Measurements from ENCODE around the gene CABLES2. TPM values are rescaled to one million over a fixed set of nuclear protein-coding genes. Genes with fewer than 3 reads are reported as not detected.
A peak's percentile ranks its signal among the peaks of the same experiment; 100 is the strongest.

The CABLES2 gene
- total and polyA plus RNA-seq, 9 of the 15 experiments (the other 6 are each of a cell fraction or from before 2014, with no cell fraction given) = 0.46 to 4.2 (median 1.6) TPM

DNA sequence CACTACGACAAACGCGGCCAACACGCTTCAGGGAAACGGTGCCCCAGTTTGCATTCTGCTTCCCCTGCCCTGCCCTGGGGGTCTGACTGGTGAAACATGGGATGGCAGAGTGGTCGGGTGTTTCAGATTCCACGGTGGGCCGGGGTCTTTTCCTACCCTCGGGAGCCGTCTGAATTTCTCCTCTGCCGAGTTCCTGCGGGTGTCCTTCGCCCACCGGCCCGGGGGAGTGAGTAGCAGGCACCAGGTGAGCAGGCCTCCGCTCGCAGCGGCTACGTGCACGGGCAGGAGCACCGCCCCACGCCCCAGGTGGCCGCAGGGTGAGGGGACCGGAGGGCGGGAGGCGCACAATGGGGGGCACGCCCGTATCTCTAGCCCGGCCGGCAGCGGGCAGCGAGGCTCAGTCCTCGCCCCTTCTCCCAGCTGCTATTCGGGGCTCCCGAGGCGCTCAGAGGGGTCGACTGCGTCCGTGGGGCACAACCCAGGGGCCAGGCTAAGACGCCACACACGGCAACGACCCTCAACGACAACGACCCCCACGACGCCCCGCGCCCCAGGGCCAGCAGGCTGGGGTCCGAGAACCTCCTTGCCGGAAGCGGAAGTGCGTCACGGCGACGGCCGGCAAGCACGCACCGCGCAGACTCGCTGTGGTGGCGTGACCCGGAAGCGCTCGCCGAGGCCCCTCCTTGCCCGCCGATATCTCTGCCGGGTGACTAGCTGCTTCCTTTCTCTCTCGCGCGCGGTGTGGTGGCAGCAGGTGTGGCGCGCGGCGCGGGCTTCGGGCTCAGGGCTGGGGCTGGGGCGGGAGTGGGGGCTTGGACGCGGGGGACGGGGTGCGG lies 20.5 kb downstream of the CABLES2 start, which contains the start of gene RPS21 (continued):
- TF ChIP-seq BRCA1 (IDR thresholded peaks at IDR 0.05) (no peak), BRCA1 (CRISPR knock-in tag; IDR thresholded peaks at IDR 0.05) (no peak), RB1 (IDR thresholded peaks at IDR 0.05; ENCODE audit: low read depth) (peak; percentile 65), ZNF140 (CRISPR knock-in tag; IDR thresholded peaks at IDR 0.05) (no peak), CAMTA2 (CRISPR knock-in tag; conservative IDR thresholded peaks at IDR 0.05) (no peak), RAD51 (IDR thresholded peaks at IDR 0.05; ENCODE audit: borderline replicate concordance, low read depth) (no peak), TRIM24 (IDR thresholded peaks at IDR 0.05) (0 out of 4 replicates have a peak, but pooled peaks of 1 of the 2 experiments have one; percentile 13), HDAC3 (IDR thresholded peaks at IDR 0.05; ENCODE audit: borderline replicate concordance, partially characterized antibody) (no peak)
- TF ChIP-seq, protein P1, sequence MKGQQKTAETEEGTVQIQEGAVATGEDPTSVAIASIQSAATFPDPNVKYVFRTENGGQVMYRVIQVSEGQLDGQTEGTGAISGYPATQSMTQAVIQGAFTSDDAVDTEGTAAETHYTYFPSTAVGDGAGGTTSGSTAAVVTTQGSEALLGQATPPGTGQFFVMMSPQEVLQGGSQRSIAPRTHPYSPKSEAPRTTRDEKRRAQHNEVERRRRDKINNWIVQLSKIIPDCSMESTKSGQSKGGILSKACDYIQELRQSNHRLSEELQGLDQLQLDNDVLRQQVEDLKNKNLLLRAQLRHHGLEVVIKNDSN (CRISPR knock-in tag; IDR thresholded peaks at IDR 0.05) = peak; percentile 72; the same call in 1 of the 2 replicates
- TF ChIP-seq, protein P2, sequence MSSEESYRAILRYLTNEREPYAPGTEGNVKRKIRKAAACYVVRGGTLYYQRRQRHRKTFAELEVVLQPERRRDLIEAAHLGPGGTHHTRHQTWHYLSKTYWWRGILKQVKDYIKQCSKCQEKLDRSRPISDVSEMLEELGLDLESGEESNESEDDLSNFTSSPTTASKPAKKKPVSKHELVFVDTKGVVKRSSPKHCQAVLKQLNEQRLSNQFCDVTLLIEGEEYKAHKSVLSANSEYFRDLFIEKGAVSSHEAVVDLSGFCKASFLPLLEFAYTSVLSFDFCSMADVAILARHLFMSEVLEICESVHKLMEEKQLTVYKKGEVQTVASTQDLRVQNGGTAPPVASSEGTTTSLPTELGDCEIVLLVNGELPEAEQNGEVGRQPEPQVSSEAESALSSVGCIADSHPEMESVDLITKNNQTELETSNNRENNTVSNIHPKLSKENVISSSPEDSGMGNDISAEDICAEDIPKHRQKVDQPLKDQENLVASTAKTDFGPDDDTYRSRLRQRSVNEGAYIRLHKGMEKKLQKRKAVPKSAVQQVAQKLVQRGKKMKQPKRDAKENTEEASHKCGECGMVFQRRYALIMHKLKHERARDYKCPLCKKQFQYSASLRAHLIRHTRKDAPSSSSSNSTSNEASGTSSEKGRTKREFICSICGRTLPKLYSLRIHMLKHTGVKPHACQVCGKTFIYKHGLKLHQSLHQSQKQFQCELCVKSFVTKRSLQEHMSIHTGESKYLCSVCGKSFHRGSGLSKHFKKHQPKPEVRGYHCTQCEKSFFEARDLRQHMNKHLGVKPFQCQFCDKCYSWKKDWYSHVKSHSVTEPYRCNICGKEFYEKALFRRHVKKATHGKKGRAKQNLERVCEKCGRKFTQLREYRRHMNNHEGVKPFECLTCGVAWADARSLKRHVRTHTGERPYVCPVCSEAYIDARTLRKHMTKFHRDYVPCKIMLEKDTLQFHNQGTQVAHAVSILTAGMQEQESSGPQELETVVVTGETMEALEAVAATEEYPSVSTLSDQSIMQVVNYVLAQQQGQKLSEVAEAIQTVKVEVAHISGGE (CRISPR knock-in tag; IDR thresholded peaks at IDR 0.05) = peak in 1 of 3 experiments; percentile 85; a peak in 2 of 6 replicates
- TF ChIP-seq, protein P3, sequence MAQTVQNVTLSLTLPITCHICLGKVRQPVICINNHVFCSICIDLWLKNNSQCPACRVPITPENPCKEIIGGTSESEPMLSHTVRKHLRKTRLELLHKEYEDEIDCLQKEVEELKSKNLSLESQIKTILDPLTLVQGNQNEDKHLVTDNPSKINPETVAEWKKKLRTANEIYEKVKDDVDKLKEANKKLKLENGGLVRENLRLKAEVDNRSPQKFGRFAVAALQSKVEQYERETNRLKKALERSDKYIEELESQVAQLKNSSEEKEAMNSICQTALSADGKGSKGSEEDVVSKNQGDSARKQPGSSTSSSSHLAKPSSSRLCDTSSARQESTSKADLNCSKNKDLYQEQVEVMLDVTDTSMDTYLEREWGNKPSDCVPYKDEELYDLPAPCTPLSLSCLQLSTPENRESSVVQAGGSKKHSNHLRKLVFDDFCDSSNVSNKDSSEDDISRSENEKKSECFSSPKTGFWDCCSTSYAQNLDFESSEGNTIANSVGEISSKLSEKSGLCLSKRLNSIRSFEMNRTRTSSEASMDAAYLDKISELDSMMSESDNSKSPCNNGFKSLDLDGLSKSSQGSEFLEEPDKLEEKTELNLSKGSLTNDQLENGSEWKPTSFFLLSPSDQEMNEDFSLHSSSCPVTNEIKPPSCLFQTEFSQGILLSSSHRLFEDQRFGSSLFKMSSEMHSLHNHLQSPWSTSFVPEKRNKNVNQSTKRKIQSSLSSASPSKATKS (CRISPR knock-in tag; IDR thresholded peaks at IDR 0.05) = no peak
- TF ChIP-seq, protein P4, sequence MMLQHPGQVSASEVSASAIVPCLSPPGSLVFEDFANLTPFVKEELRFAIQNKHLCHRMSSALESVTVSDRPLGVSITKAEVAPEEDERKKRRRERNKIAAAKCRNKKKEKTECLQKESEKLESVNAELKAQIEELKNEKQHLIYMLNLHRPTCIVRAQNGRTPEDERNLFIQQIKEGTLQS (IDR thresholded peaks at IDR 0.05) = no peak
- TF ChIP-seq, protein P4 (CRISPR knock-in tag; conservative IDR thresholded peaks at IDR 0.05) = no peak
- TF ChIP-seq, protein P5, sequence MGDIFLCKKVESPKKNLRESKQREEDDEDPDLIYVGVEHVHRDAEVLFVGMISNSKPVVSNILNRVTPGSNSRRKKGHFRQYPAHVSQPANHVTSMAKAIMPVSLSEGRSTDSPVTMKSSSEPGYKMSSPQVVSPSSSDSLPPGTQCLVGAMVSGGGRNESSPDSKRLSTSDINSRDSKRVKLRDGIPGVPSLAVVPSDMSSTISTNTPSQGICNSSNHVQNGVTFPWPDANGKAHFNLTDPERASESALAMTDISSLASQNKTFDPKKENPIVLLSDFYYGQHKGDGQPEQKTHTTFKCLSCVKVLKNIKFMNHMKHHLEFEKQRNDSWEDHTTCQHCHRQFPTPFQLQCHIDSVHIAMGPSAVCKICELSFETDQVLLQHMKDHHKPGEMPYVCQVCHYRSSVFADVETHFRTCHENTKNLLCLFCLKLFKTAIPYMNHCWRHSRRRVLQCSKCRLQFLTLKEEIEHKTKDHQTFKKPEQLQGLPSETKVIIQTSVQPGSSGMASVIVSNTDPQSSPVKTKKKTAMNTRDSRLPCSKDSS (IDR thresholded peaks at IDR 0.05; ENCODE audit: low read depth, partially characterized antibody) = no peak
- TF ChIP-seq, protein P6, sequence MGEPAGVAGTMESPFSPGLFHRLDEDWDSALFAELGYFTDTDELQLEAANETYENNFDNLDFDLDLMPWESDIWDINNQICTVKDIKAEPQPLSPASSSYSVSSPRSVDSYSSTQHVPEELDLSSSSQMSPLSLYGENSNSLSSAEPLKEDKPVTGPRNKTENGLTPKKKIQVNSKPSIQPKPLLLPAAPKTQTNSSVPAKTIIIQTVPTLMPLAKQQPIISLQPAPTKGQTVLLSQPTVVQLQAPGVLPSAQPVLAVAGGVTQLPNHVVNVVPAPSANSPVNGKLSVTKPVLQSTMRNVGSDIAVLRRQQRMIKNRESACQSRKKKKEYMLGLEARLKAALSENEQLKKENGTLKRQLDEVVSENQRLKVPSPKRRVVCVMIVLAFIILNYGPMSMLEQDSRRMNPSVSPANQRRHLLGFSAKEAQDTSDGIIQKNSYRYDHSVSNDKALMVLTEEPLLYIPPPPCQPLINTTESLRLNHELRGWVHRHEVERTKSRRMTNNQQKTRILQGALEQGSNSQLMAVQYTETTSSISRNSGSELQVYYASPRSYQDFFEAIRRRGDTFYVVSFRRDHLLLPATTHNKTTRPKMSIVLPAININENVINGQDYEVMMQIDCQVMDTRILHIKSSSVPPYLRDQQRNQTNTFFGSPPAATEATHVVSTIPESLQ (CRISPR knock-in tag; IDR thresholded peaks at IDR 0.05) = no peak; the same call in 1 of the 2 replicates

Data from K562 (cell line).